Activated T-cell treated with anti-CD3 and anti-CD28 coated beads, Interleukin-2, amount 50 U/mL, for 4 hours (primary cell): Measurements from ENCODE around the gene TUBGCP6. TPM values are rescaled to one million over a fixed set of nuclear protein-coding genes. Genes with fewer than 3 reads are reported as not detected.

Experiments
- ATAC-seq, 2 donors: fragments of 200-7000 bp; cut with Tn5 transposase; one replicate each; pipeline ENCODE4 v1.10.0; 2021
- DNase-seq: peaks from one replicate; pipeline ENCODE4 v3.0.0-alpha.2; 2020
- H3K27me3 Mint-ChIP-seq: one replicate; pipeline ENCODE4 v1.8.0; 2021; ENCODE audit warnings: low read depth, mixed read lengths
- H3K36me3 Mint-ChIP-seq: one replicate; pipeline ENCODE4 v1.8.0; 2022; ENCODE audit warnings: mixed read lengths; ENCODE audit not compliant: insufficient read depth
- H3K4me1 Mint-ChIP-seq: one replicate; pipeline ENCODE4 v1.8.0; 2021; ENCODE audit warnings: low read depth, mixed read lengths
- H3K4me3 Mint-ChIP-seq: one replicate; pipeline ENCODE4 v1.8.0; 2021; ENCODE audit warnings: mild to moderate bottlenecking, moderate library complexity, mixed read lengths
- H3K9me3 Mint-ChIP-seq: one replicate; pipeline ENCODE4 v1.8.0; 2021; ENCODE audit warnings: mixed read lengths
- total RNA-seq, 3 donors: library from RNA; stranded (reverse); gene quantifications; one replicate each; pipeline ENCODE4 v1.2.1, GENCODE V29; 2021

The TUBGCP6 gene
- total RNA-seq, 3 donors from 2014 or later, result 44.5 to 50.6 (median 48.3) TPM

DNA sequence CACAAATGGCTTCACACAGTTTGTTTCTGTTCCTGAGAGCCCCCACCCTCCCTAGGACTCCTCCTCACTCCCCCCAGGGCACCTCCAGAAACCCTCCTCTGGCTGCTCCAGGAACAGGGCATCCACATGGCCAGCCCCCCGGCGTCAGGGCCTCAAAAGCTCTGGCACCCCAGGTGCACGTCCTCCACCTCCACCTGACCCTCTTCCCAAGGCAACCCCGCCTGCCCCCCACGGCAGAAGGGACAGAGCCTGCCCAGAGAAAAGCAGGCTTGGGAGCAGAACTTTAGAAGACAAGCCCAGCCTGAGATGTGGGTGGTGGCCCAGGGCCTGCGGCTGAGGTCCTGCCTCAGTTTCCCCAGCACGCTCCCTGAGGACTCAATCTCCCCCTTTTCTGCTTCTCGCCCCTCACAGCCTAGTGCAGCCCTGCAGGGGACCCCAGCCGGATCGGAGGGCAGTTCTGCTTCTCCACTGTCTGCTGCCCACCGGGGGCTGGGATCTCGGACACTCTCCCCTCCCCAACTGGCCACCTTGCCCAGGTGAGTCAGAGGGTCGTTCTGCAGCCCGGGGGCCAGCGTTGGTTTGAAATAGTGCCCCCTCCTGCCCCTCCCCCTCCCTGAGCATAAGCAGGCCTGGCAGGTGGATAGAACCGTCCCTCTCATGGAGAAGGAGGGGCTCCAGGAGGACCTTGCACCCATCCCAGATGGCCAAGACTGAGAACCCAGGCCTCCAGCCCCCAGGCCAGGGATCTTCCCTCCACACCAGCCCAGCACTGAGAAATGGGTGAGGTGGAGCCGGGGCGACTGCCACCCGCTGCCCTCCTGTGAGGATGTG lies 61.5 kb downstream of the TUBGCP6 start:
- Mint-ChIP-seq H3K9me3 (no peaks in the 10 kb centered on the region), H3K27me3 (peaks cover 3% of the 10 kb centered on the region), H3K36me3 (no peaks in the 10 kb centered on the region), H3K4me1 (peaks cover 20% of the 10 kb centered on the region), H3K4me3 (peak overlapping the region; percentile 53)
- no peak for DNase-seq
- no peak for ATAC-seq

DNA sequence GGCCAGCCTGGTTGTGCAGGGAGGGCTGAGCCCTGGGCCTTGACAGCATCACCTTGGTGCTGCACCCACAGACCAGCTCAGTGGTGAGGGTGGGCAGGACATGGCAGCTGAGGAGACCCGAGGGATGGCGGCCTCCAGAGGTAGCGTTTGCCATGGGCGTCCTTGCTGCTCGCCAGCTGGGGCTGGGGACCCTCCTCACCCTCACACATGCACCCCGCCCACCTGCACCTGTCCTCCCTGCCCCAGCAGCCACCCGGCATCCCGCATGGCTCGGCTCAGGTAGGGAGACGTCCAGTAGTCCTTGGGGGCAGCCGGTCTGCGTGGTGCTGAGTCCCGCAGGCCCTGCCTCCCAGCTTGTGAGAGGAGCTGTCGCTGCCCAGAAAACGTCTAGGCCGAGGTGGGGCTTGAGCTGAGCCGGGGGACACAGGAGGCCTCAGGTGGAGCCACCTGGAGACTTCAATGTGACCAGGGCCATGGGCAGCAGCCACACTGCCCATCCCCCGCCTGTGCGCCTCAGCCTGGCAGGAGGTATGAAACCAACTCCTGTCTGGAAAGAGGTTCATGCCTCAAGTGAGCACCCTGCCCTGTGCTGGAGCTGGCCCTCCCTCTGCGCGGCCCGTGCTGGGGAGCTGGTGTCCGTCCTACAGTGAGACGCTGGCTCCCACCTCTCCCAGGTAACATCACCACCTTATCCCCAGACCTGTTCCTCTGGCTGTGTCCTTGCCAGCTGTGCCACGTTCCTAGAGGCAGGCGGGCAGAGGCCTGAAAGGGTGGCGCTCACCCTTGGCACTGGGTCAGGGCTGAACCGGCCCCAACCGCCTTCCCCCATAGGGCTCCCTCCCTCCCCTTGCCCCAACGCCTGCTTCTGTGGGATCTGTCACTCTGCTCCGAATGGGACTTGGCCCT lies 62.4 kb downstream of the TUBGCP6 start:
- H3K9me3 Mint-ChIP-seq, result no peaks in the 10 kb centered on the region
- no peaks in the 10 kb centered on the region for H3K36me3 Mint-ChIP-seq
- DNase-seq (peak; percentile 2), ATAC-seq (no peak)
- no peak overlapping the region for H3K4me3 Mint-ChIP-seq
- H3K4me1 Mint-ChIP-seq, result peaks cover 15% of the 10 kb centered on the region
- peaks cover 3% of the 10 kb centered on the region for H3K27me3 Mint-ChIP-seq

DNA sequence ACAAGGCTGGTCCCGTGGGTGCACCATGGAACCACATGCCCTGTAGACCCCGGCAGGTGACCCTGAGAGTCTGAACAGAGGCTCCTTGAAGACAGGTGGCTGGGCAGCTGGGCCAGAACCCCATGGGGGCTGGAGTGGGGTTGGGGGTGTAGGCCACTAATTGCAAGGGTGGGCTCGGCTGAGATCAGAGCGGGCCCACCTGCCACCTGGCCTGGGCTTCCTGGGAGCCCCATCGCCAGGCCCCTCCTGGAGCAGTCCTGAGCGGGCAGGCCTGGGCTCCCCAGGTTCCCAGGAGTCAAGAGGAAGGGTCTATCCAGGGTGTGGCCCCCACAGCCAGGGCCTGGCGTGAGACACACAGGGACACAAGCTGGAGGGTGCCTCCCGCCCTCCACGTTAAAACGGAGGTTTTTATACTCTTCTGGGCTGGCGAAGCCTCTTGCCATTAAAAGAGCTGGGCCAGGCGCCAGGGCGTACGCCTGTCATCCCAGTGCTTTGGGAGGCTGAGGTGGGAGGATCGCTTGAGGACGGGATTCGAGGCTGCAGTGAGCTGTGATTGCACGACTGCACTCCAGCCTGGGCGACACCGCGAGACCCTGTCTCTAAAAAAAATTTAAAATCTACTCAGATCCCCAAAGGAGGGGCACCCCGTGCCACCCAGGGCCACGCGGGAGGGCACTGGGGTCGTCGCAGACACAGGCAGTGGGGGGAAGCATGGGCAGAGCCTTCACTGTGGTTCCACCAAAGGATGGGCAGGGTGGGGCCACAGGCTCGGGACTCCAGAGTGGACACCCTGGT lies 63.9 kb downstream of the TUBGCP6 start:
- peaks cover 10% of the 10 kb centered on the region for H3K4me1 Mint-ChIP-seq
- H3K4me3 Mint-ChIP-seq, result no peak overlapping the region
- DNase-seq (peak; percentile 3), ATAC-seq (no peak)
- H3K36me3 Mint-ChIP-seq, result no peaks in the 10 kb centered on the region
- peaks cover 3% of the 10 kb centered on the region for H3K27me3 Mint-ChIP-seq
- H3K9me3 Mint-ChIP-seq, result no peaks in the 10 kb centered on the region

DNA sequence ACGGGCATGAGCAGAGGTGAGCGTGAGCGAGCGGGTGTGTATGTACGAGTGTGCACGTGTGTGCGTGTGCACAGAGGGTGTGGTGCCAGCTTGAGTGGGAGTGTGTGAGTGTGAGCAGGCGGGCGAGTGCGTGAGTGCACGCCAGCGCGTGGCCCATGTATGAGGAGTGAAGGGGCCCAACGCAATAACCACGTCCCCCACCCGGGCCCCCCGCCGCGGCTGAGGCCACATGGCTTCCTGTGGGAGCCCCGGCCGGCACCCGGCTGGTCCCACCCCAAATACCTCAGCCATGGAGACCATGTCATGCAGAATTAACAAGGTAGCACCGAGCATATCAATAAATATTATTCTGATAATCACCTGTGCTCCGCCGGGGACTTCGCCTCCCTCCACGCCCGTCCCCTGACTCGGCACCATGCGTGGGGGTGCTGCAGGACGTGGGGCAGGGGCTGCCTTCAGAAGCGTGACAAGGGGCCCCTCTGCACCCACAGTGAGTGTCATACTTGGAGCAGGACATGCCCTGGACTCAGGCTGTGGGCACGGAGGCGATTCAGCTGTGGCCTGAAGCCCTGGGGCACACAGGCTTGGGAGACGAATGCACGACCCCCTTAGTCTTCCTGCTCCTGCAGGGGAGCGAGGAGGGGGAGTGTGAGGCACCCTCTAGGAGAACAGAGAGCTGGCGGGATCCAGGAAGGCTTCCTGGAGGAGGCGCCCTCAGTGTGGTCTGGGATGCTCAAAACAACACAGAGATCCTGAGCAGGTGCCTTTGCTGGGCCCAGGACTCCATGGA lies 64.7 kb downstream of the TUBGCP6 start:
- H3K4me3 Mint-ChIP-seq, result no peak overlapping the region
- peaks cover 7% of the 10 kb centered on the region for H3K4me1 Mint-ChIP-seq
- no peaks in the 10 kb centered on the region for H3K9me3 Mint-ChIP-seq
- ATAC-seq (no peak), DNase-seq (no peak)
- peaks cover 3% of the 10 kb centered on the region for H3K27me3 Mint-ChIP-seq
- H3K36me3 Mint-ChIP-seq, result no peaks in the 10 kb centered on the region

DNA sequence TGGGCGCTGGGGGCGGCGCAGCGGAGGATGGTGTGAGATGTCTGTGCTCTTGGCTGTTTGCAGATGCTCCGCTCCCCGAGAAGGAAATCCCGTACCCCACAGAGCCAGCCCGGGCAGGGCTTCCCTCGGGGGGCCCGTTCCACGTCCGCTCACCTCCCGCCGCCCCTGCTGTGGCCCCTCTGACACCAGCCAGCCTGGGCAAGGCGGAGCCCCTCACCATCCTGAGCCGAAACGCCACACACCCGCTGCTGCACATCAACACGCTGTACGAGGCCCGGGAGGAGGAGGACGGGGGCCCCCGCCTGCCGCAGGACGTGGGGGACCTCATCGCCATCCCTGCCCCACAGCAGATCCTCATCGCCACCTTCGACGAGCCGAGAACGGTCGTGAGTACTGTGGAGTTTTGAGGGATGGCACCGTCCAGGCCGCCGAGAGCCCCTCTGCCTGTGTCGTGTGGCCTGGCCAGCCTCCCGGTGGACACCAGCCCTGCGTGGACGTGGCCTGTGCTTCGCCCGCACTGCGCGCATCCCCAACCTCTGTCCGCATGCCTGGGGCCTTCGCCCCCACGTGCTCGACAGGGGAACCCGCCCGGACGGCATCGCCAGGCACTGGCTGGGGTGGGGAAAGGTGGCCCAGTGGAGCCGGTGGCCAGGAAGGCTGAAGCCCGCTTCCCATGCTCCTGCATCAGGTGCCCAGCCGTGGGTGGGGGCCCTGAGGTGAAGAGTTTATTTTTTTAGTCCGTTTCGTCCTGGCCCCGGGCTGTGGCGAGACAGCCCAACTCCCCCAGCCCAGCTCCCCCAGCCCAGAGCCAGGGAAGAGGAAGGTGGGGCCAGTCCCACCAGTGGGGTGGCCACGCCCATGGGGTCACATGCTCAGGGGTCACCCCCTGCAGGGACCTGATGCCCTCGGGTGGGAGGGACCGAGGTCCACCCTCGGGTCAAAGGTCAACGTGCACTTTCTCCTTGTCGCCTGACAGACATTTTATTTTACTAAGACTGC lies 65.7 kb downstream of the TUBGCP6 start:
- H3K9me3 Mint-ChIP-seq, result no peaks in the 10 kb centered on the region
- ATAC-seq (no peak), DNase-seq (peak; percentile 4)
- H3K36me3 Mint-ChIP-seq, result no peaks in the 10 kb centered on the region
- peaks cover 4% of the 10 kb centered on the region for H3K4me1 Mint-ChIP-seq
- H3K4me3 Mint-ChIP-seq, result no peak overlapping the region
- H3K27me3 Mint-ChIP-seq, result peaks cover 3% of the 10 kb centered on the region

DNA sequence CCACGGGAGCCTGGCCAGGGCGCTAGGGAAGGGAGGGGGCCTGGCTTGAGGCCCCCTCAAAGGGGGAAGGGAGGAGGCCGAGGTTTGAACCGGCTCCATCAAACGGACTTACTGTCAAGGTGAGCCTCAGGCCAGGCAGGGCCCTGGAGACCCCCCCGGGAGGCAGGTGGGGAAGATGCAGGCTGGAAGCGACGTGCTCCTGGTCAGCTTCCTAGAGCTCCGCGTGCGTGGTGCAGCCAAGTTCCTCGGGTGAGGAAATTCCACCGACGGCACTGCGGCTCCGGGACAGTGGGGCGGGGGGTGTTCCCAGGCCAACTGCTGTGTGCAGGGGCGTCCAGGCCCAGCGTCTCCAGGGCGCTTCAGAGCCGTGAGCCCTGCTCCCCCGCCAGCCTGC lies 66.4 kb downstream of the TUBGCP6 start:
- ATAC-seq (no peak), DNase-seq (peak; percentile 3)
- Mint-ChIP-seq H3K36me3 (no peaks in the 10 kb centered on the region), H3K9me3 (no peaks in the 10 kb centered on the region), H3K4me1 (peaks cover 4% of the 10 kb centered on the region), H3K27me3 (peaks cover 3% of the 10 kb centered on the region), H3K4me3 (no peak overlapping the region)

DNA sequence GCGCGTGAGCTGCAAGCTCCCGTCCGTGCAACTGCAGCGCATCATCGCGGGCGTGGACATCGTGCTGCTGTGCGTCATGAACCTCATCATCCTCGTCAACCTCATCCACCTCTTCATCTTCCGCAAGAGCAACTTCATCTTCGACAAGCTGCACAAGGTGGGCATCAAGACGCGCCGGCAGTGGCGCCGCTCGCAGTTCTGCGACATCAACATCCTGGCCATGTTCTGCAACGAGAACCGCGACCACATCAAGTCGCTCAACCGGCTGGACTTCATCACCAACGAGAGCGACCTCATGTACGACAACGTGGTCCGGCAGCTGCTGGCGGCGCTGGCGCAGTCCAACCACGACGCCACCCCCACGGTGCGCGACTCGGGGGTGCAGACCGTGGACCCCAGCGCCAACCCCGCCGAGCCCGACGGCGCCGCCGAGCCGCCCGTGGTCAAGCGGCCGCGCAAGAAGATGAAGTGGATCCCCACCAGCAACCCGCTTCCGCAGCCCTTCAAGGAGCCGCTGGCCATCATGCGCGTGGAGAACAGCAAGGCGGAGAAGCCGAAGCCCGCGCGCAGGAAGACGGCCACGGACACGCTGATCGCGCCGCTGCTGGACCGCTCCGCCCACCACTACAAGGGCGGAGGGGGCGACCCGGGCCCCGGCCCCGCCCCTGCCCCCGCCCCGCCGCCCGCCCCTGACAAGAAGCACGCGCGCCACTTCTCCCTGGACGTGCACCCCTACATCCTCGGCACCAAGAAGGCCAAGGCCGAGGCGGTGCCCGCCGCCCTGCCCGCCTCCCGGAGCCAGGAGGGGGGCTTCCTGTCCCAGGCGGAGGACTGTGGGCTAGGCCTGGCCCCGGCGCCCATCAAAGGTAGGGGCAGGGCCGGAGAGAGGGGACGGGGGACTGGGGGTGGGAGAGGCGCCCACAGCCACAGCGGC lies 67.0 kb downstream of the TUBGCP6 start:
- no peak for ATAC-seq
- DNase-seq, result peak; percentile 3
- no peak overlapping the region for H3K4me3 Mint-ChIP-seq

DNA sequence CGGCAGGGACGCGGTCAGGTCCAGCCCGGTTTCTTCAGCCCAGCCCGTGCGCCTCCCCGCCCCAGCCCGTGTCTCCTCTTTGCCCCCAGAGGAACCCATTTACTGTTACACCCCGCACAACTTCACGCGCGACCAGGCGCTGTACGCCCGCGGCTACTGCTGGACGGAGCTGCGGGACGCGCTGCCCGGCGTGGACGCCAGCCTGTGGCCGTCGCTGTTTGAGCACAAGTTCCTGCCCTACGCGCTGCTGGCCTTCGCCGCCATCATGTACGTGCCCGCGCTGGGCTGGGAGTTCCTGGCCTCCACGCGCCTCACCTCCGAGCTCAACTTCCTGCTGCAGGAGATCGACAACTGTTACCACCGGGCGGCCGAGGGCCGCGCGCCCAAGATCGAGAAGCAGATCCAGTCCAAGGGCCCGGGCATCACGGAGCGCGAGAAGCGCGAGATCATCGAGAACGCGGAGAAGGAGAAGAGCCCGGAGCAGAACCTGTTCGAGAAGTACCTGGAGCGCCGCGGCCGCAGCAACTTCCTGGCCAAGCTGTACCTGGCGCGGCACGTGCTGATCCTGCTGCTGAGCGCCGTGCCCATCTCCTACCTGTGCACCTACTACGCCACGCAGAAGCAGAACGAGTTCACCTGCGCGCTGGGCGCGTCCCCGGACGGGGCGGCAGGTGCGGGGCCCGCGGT lies 67.8 kb downstream of the TUBGCP6 start:
- peaks cover 4% of the 10 kb centered on the region for H3K4me1 Mint-ChIP-seq
- peaks cover 12% of the 10 kb centered on the region for H3K27me3 Mint-ChIP-seq
- DNase-seq, result peak; percentile 2
- no peaks in the 10 kb centered on the region for H3K36me3 Mint-ChIP-seq
- ATAC-seq, result no peak
- no peaks in the 10 kb centered on the region for H3K9me3 Mint-ChIP-seq
- H3K4me3 Mint-ChIP-seq, result no peak overlapping the region

More for the DNA sequence above, 67.0 kb downstream of the TUBGCP6 start:
- H3K27me3 Mint-ChIP-seq, result peaks cover 6% of the 10 kb centered on the region
- H3K9me3 Mint-ChIP-seq, result no peaks in the 10 kb centered on the region
- H3K36me3 Mint-ChIP-seq, result no peaks in the 10 kb centered on the region
- peaks cover 4% of the 10 kb centered on the region for H3K4me1 Mint-ChIP-seq

DNA sequence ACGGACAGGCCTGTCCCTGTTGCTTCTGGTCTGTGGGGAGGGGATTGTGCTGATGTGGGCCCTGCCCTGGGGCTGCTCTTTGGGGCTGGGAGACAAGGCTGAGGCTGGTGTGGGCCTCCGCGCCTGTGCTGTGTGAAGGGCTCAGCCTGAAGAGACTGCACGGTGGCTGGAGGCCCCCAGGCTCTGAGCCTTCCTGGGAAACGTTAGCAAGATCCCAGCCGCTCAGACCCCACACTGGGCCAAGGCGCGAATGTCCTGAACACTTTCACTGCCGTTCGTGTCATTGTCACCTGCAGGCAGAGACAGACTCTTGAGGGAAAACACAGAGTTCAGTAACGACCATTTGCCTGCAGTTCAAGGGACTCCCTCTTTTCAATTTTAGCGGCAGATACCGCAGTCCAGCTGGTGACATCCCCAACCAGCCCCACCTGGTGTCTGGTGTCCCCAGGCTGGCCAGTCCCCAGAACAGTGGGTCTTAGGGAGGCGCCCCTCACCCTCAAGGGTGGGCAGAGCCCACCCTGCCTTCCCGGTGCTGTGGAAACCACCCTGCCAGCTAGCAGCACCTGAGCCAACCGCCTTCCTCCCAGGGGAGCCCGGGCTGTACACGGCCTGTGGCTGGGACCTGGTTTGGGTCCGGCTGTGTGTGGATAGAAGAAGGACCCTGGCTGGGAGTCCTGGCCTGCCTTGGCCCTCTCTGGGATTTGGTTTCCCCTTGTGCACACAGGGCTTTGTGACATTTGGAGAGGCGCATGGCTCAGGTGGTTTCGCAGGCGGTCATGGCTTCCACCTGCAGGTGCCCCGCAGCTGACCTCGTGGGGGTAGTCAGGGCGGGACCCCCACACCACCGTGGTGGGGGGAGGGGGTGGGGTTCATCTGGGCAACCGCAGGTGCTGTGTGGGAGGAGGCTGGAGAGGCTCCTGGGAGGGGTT lies 68.6 kb downstream of the TUBGCP6 start:
- no peaks in the 10 kb centered on the region for H3K36me3 Mint-ChIP-seq
- H3K27me3 Mint-ChIP-seq, result peaks cover 18% of the 10 kb centered on the region
- no peak overlapping the region for H3K4me3 Mint-ChIP-seq
- ATAC-seq, result no peak
- no peaks in the 10 kb centered on the region for H3K9me3 Mint-ChIP-seq
- DNase-seq, result peak; percentile 3
- peaks cover 4% of the 10 kb centered on the region for H3K4me1 Mint-ChIP-seq

DNA sequence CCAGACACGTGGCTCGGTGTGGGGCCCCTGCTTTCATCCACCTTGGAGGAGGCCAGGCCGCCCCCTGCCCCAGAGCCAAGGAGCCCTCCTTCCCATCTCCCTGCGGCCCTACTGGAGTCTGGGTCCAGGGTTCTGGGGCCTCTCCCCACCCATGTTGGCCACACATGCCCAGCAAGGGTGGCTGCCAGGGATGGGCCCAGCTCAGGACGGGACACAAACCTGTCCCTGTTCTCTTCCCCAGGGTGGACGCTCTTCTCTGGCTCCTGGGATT lies 69.7 kb downstream of the TUBGCP6 start:
- Mint-ChIP-seq H3K9me3 (no peaks in the 10 kb centered on the region), H3K36me3 (no peaks in the 10 kb centered on the region), H3K4me3 (no peak overlapping the region), H3K27me3 (peaks cover 21% of the 10 kb centered on the region), H3K4me1 (peaks cover 4% of the 10 kb centered on the region)
- peak; percentile 1 for DNase-seq
- no peak for ATAC-seq
